Retinal pigment epithelial cell (primary cell): ENCODE results near the gene EVX2.

Experiments used
- DNase-seq: peaks from one replicate; pipeline ENCODE4 v3.0.0-alpha.2; 2010; ENCODE audit warnings: low read depth
- H3K4me3 ChIP-seq: 2 replicates; pipeline ENCODE4 v1.5.1; 2011; ENCODE audit warnings: mild to moderate bottlenecking, low read length, control low read depth, moderate library complexity
- CTCF ChIP-seq: conservative IDR thresholded peaks from 2 replicates; pipeline ENCODE4 v1.5.1; 2011; ENCODE audit warnings: low read depth, low read length, control low read depth, inconsistent platforms

Gene EVX2

GRCh38 chr2:176114930-176115625 lies 31.3 kb upstream of the EVX2 start:
- no peak for DNase-seq
- H3K4me3 ChIP-seq: no peak overlapping the region
- no peak for TF ChIP-seq CTCF

DNA sequence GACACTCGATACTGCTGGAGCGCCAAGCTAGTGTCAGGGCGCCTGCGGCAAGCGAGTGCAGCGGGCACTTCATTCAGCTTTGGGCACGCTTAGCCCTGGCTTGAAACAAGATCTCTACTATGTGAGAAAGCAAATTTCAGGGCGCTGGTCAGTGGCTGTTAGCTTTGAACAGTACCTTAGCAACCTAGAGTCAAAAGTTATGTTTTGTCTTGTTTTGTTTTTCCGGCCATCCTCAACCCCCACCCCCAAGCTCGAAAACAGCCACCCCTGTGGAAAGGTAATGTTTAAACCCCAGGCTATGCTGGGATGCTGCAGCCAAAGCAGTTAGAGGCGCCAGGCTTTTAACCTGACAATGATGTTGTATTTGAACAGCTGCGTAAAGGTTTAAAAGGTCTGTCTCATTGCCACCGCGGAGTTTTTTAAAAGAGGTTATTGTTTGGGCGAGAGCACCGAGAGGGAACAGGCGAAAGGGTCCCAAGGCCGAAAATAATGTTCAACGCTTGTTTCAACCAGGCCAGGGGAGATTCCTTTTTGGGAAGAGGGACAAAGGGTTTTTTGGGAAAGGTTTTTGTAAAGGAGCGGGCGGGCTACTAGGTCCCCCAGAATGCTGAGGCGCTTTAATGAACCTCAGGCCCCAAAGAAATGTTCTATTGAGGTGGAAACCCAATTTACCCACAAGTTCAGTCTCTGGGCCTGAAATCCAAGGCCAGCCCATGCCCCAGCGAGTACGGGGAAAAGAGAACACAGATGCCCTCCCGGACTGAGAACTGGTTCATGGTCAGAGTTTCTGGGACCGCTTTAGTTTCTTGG lies 30.6 kb upstream of the EVX2 start:
- DNase-seq: no peak
- TF ChIP-seq CTCF: no peak
- no peak overlapping the region for H3K4me3 ChIP-seq

GRCh38 chr2:176112375-176113302 lies 28.9 kb upstream of the EVX2 start:
- no peak overlapping the region for H3K4me3 ChIP-seq
- no peak for DNase-seq
- no peak for TF ChIP-seq CTCF

GRCh38 chr2:176111846-176112374 lies 28.1 kb upstream of the EVX2 start:
- no peak overlapping the region for H3K4me3 ChIP-seq

GRCh38 chr2:176111309-176111663 lies 27.5 kb upstream of the EVX2 start:
- no peak for DNase-seq
- no peak overlapping the region for H3K4me3 ChIP-seq
- TF ChIP-seq CTCF: peak; percentile 78

More at GRCh38 chr2:176111846-176112374, 28.1 kb upstream of the EVX2 start:
- TF ChIP-seq CTCF: no peak
- DNase-seq: no peak

GRCh38 chr2:176110415-176111308 lies 26.9 kb upstream of the EVX2 start:
- DNase-seq: no peak
- TF ChIP-seq CTCF: no peak
- H3K4me3 ChIP-seq: no peak overlapping the region
